GM19452 (cell line): ENCODE measurements around the gene SSBP2.

ENCODE experiments used
- ATAC-seq: cut with Tn5 transposase; IDR thresholded peaks from one replicate; pipeline ENCODE4 v1.9.1; 2021; ENCODE audit not compliant: unreplicated experiment

SSBP2 gene

DNA sequence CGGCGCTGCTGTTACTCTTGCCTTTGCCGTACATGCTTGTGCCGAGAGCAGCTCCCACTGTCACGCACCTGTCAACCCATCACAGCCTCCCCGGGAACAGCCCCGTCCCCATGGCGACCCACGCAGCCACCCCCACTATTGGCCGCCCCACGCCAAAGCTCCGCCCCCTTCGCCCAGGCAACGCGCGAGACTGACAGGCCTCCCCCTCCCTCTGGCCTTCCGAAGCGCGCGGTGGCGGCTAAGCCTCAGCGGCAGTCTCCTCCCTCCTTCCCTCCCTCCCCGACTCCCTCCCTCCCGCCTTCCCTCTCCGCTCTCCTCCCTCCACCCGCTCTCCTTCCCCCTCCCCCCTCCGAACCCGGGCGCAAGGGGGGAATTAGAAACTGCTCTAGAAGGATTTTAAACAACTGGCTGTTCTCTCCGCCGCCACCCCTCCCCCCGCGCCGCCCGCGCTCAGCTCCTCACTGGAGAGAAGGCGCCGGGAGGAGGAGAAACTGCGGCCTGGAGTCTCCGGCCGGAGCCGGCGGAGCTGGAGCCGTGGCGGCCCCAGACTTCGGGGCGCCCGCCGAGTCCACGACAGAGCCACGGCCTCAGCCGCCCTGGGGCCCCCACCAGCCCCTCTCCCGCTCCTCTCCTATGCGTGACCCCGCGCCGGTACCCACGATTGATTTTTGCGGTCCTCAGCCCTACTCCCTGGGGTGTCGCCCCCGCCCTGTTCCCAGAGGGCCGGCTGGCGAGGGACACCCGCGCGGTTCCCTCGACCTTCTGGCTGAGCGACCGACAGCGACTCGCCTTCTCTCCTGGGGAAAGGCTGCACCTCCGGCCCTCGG, at the start of gene SSBP2:
SSBP2 (minus strand) TSS at position 89 of the 827 bp plus-strand sequence; CDS start at position 34, 55 bp downstream.
- peak; percentile 73 for ATAC-seq

DNA sequence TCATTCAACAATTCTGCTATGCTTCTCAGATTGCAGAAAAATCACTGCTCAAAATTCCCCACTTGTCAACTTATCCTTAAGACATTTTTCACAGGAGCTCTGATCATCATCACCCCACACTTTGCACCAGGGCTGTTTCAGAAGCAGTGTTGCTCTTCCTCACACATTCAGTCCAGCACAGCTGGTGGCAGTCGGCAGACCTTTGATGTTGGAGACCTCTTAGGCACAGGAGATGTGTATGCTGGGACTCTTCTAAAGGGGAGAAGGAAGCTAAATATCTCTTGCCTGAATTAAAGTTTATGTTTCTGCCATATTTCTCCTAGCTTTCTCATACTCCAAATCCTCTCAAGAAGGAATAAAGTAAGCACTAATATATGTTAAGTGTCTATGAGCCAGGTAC, 44.8 kb upstream of the SSBP2 start:
- no peak for ATAC-seq

GRCh38 chr5:81794226-81794625, 43.3 kb upstream of the SSBP2 start:
- ATAC-seq, result no peak

- no peak for ATAC-seq
Observed at GRCh38 chr5:81790336-81790735, 39.4 kb upstream of the SSBP2 start.

GRCh38 chr5:81789033-81789432, 38.1 kb upstream of the SSBP2 start:
- ATAC-seq, result no peak

GRCh38 chr5:81788329-81788728, 37.4 kb upstream of the SSBP2 start:
- no peak for ATAC-seq

GRCh38 chr5:81787474-81788242, 36.8 kb upstream of the SSBP2 start:
- ATAC-seq, result no peak

DNA sequence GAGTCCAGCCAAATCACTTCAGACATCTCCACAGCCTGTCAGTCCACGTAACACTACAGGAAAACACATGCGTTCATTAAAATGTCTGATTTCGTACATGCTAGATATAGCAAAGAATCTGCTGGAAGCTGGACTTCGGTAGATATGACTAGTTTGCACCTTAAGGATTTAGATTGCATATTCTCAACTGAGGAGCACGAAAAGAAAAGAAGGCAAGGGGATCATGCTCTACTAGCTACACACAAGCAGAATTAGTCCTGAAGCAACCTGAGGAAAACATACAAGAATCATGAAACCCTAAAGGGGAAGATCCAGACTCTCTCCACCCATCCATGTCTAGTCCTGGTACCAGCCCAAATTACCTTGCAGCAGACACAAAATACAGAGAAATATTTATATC, 36.1 kb upstream of the SSBP2 start:
- ATAC-seq, result no peak

GRCh38 chr5:81786496-81786895, 35.6 kb upstream of the SSBP2 start:
- no peak for ATAC-seq

DNA sequence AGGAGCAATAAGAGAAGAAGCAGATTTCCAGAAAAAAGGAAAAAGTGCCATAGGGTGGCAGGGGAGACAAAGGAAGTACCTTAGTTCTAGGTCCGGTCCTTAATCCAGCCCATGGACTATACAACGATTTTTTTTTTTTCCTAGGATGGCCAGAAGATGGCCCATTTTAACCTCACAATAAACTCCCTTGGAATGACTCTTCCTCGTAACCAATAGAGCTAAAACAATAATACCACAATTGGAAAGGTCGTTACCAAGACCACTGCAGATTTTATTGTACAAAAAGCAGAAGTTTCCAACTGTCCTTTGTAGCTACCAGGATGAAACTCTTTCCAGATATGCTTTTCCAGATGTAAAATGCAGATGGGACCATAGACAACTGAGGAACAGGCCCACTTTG, 34.4 kb upstream of the SSBP2 start:
- no peak for ATAC-seq

GRCh38 chr5:81783401-81783800, 32.5 kb upstream of the SSBP2 start:
- no peak for ATAC-seq

DNA sequence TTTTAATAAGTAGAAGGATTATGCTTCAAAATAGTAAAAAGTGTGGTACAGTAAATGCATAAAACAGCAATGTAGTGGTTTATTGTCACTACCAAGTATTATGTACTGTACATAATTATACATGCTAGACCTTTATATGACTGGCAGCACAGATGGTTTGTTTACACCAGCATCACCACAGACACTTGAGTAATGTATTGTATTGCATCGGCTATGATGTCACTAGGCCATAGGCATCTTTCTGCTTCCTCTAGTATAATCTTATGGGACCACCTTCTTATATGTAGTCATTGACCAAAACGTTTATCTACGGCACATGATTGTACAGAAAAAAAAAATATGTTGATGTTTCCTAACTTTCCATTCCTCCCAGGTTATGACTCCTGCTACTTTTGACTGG, 31.9 kb upstream of the SSBP2 start:
- no peak for ATAC-seq

DNA sequence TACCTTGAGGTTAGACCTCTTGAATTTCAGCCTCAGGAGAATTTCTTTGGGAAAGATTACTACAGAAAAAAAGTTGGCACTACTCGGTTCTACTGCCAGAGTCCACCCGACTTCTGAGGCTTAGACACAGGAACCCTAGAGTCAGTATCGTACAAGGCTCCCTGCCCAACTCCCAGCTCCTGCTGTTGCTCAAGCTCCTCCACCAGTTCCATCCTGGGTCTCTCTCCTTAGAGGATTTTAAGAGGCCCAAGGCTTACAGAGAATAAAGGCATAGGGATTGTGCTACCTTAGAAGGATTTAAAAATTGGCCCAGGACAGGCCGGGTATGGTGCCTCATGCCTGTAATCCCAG, 29.0 kb upstream of the SSBP2 start:
- ATAC-seq, result no peak

DNA sequence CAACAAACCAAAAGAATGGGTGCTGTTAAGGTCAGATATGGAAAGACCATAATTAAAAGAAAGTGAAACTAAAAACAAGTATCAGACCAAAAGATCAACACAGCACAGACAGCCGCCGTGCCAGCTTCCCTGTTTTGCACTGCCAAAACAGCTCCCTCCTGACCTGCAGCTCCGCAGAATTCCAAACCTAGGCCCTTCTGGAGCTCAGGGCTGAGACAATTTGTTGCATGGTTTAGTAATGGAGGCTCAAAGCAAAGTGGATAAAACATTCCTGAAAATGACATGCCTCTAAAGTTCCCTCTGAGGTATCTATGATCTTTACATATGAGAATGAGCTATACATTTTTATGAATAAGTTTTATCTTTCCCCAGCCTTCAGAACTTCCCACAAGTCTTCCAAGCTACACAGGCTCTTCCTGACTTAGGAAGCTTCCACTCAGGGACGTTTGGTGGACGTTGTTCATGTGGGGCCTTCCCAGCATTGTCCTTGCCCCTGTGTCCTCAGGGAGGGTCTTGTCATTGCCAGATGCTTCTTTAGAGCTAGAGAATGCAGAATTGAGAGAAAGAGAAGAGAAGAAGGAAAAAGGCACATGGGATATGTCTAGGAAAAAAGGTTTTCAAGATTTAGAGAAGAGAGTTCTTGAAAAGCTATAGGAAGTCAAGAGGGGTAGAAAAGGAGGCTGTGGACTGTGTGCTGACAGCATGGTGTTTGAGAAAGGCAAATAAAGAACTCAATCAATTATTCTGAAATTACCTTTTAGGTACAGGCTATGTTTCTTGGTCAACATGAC, 28.4 kb upstream of the SSBP2 start:
- peak; percentile 89 for ATAC-seq

DNA sequence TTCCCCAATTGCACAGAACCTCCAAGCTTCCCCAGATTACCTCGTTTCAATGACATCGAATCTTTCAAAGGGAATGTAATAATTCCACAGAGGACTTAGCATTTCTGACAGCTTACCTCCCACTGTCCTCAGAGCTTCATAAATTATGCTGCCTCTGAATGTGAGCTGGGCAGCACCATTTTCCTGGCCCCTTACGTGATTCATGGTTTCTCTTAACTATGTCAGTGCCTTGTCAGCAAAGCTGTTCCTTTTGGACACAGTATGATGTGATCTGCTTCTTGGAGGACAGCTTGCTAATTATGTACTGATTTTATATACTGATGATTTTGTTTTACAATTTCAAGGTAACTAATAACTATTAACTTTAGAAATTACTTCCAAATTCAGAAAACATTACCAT, 27.7 kb upstream of the SSBP2 start:
- ATAC-seq, result no peak

DNA sequence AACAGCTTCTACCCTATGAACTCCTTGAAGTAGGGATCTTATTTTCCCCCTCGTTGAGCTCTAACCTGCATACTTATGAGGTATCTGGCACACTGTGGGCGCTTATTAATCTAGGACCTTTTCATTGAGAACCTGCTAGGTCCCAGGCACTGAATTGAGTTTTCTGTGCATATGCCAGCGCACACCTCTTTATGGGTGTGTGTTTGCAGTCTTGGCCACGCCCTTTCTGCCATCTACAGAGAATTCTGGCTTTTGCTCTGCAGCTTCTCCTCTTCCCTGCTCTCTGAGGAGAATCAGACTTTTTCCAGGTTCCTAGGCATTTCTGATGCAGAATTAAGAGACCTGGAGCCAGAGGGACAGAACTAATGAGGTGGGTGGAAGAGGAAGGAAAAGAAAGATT, 25.4 kb upstream of the SSBP2 start:
- ATAC-seq, result no peak

GRCh38 chr5:81774374-81774773, 23.5 kb upstream of the SSBP2 start:
- ATAC-seq, result no peak

DNA sequence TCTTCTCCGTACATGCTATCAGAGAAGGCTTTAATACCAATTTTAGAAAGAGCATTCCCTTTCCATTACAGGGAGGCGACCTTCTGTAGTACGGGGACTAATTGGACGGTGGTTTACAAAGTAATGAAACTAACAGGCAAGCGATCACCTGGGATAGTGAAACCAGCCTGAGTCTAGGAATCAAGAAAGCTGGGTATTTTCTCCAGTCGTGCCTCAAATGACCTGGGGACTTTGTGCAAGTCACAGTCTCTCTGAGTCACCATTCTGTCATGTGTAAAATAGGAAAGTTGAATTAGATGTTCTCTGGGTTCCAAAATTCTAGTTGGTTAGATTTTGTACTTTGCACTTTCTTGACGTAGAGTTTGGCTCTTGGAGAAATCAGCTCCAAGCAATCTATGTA, 22.7 kb upstream of the SSBP2 start:
- no peak for ATAC-seq

- no peak for ATAC-seq
Observed at GRCh38 chr5:81773161-81773560, 22.3 kb upstream of the SSBP2 start.

DNA sequence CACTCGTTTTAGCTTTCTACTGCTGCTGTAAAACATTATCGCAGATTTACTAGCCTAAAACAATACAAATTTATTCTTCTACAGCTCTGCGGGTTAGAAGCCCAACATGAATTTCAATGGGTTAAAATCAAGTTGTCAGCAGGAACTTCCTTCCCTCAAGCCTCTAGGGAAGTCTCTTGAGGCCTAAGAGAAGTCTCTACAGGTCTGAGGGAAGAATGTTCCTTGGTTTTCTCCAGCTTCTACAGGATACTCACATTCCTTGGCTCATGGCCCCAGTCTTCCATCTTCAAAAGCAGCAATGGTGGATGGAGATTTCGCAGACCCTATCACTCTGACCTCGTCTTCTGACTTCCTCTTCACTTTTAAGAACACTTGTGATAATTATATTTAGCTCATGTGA, 21.6 kb upstream of the SSBP2 start:
- ATAC-seq, result no peak

GRCh38 chr5:81768935-81769452, 18.1 kb upstream of the SSBP2 start:
- no peak for ATAC-seq
